Stimulated activated CD4-positive, alpha-beta T cell treated with anti-CD3 and anti-CD28 coated beads, TNF-alpha, amount 100 ng/mL, for 24 hours (primary cell): ENCODE measurements around the gene EDNRB.
"Not testable (repeated sequence)": the region's sequence is repeated elsewhere in the genome, so short reads cannot be mapped to it uniquely, and the experiment has no call there.

Experiments
- DNase-seq, 3 experiments: peaks; one replicate each; pipeline ENCODE4 v3.0.0-alpha.2; 2020; ENCODE audit warnings: low read depth in 3 of 3

EDNRB gene

DNA sequence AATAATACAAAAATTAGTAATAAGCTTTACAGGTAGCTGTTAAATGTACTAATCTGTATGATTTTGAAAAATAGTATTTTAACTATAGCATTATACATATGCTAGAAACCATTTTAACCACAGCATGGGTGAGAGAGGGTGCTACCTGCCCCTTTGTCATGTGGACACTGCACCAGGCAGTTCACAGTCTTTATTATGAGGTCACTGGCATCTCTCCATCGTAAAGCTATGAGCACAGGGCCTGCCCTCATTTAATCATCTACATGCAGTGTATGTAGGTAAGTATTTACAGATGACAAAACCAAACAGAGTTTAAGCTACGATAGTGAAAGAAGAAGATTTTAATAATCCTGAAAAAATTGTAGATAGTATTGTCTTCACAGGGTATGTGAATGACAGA lies 21.7 kb downstream of the EDNRB start:
- no peak for DNase-seq

DNA sequence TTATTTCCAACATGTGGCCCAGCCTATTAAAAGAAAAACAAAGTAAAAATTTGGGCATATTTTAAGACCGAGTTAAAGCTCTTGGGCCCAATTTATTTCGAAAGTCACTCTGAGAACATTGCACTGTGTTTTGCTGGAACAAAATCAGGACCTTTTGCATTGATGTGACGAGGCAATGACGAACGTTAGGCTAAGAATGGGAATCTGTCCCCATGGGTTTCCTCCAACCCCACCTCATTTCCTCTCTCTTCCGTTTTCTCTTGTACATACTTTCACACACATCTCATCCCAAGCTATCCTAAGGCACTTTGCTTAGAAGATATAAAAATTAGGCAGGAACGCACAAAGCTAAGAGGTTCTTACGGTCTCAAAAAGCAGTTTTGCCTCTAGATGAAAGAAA lies 22.1 kb downstream of the EDNRB start:
- no peak for DNase-seq

DNA sequence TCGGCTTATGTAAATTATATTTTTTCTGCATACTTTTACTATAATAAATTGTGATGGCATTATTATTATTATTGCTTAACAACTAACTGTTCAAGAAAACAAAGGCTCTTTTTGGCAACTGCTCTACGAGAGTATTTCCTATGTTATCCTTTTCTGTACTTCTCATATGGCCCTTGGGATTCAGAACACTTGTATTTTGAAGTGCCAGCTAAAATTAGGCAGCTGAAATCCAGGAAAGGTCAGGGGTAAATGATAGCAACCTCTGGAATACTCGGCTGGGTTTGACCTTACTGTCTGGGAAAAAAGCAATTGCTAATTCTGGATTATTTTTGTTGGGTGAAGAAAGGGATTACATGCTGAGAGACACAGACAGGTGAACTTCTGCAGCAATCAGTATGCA lies 23.9 kb downstream of the EDNRB start:
- no peak for DNase-seq

DNA sequence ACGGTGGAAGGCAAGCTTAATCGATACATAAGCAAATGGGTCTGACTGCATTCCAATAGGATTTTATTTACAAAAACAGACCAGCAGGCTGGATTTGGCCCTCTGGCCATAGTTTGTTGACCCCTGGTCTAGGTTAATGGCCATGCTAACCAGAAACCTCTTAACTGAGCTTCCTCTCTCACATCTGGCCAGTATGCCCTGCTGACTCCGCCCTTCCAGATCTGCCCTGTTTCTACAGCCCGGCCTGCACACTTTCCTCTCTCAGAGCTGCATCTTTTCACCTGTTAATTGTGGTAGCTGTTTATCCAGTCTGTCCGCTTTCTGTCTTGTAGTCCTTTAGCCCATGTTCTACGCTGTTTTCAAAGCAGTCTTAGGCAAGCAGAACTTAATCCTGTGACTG lies 25.6 kb downstream of the EDNRB start:
- DNase-seq: no peak

DNA sequence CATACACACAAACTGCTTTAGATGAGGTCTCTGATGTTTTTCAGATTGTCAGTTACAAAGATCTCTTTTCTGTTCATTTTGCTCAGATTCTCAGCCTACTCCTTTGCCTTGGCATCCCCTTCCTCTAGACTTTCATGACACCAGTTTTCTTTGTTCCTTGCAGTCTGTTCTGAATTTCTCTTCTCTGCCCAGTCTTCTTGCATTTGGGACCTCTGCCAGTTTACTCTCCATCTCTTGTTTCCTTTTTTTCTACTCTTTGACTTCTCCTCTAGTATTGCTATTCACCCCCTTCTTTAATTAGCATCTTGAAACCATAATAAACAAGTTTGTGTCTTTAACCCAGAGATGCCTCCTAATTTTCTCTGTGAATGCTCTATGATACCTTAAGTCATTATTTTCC lies 26.1 kb downstream of the EDNRB start:
- DNase-seq: no peak

DNA sequence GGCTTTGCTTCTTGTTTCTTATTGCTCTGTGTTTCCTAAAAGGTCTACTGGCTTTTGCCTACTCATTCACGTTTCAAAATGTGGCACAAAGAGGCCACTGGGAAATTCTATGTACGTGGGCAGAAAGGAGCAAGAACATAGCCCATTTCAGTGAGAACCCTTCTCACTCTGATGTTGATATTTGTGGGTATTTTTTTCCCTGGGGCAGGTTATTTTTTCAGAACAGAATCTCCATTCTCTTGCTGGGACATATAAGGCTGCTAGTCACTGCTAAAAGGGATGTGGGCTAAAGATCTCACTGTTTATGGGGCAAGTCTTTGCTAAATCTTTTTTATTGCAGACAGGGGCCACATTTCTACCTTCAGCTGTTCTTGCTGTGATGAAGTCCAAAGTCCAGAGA lies 27.1 kb downstream of the EDNRB start:
- DNase-seq: no peak

DNA sequence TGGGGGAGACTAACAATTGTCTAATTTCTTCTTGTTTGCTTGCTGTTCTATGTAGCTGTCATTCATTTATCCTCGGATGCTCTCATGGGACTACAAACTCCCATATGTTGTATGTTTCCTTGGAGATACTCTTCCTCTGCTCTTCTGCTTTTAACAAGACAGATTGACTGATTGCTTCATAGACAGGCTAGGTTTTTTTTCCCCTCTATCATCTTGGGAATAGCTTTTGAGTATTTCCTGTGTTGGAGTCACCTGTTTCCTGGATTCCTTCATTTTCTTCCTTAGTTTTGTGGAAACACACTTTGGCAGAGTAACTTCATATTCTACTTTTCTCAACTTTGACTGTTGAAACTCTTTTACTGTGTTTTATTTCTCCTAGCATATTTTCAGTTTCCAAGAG lies 27.6 kb downstream of the EDNRB start:
- DNase-seq: no peak

DNA sequence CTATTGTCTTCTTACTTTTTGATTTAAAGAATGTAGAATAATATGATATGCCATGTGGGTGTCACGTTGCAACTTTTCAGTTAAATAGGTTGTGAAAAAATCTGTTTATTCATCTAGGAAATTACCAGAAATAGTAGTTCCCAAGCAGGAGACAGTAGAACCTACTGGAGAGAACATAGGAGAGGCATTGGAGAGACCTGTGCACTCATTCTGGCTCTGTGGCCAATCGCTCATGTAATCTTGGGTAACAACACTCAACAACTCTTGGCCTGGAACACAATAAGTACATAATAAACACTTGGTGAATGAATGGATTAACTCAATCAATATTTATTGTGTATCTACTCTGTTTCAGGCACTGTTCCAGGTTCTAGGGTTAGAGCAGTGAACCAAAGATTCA lies 35.3 kb downstream of the EDNRB start:
- no peak for DNase-seq

DNA sequence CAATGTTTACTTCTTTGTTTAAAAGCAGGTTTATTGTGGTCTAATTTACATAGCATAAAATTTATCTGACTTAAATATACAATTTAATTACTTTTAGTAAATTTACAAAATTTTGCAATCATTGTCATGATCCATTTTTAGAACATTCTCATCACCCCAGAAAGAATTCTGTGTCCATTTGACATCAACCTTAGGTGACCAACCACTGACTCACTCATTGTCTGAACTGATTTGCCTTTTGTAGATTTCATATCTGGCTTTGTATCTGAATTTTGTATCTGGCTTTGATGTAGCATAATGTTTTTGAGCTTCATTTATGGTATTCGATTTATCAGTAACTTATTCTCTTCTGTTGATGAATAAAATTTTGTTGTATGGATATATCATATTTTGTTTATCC lies 40.4 kb downstream of the EDNRB start:
- no peak for DNase-seq

DNA sequence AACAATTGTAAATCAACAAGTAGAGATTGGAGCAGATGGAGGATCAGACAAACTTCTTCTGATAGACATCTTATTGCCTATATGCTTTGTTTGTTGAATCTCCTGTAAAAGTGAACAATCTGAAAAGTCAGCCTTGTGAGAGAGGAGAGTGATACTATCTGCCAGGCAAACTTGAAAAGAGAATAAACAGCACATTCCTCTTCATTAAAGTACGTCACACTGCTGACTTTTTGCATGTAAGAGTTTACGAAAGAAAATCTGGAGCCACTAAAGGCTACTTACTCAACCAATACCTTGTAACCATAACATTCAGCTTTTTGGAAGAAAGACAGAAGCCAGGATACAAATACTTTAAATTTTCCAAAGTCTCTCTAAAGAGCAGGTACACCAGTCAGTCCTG lies 42.5 kb downstream of the EDNRB start:
- DNase-seq: no peak

DNA sequence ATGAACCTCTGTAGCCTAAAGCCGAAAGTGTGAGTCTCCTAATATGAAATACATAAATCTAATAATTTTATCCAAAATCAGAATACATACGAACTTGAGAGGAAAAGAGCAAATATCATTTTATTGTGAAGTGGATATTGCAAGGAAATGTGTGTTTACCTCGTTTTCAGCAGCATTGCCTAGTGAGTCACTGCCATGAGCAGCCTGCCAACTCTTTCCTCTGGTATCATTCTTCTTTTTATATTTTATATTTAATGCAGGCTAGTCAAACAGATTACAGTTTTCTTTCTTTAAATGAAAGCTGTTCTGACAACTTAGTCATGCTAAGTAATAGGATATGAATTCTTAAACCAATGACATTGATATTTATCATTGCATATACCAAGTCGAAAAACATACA lies 44.2 kb downstream of the EDNRB start:
- no peak for DNase-seq

DNA sequence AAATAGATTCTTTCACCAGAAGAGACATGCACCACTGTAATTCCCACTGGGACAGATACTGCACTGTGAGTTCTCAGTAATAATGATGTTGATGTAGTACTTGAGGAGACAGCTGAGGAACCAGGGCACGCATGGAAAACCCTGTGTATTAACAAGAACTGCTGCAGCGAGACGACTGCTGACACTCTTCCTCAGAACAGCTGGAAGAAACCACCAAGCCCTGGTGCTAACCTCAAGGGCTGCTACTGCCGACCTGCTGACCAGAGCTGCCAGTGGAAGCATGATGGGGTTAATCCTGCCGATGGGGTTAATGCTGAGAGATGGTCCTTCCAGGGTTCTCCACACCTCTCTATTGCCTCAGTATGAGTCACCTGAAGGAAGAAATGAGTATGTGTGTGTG lies 45.6 kb downstream of the EDNRB start:
- no peak for DNase-seq

DNA sequence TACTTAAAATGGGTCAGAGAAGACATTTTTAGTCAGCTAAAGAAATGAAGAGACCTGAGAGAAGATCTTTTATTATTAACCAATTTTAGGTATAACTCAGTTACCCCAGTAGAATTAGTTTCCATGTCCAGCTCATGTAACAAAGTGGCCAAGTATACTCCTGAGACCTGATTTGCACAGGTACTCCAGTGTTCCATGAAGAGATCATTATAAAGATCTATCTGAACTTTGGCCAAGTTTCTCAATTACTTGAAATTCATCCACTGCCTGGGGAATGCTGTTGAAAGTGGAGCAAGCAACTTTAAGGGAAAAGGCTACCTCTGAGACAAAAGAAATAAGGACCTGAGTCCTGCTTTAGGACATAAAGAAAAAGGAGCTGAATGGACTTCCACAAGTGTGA lies 47.0 kb downstream of the EDNRB start:
- no peak for DNase-seq

DNA sequence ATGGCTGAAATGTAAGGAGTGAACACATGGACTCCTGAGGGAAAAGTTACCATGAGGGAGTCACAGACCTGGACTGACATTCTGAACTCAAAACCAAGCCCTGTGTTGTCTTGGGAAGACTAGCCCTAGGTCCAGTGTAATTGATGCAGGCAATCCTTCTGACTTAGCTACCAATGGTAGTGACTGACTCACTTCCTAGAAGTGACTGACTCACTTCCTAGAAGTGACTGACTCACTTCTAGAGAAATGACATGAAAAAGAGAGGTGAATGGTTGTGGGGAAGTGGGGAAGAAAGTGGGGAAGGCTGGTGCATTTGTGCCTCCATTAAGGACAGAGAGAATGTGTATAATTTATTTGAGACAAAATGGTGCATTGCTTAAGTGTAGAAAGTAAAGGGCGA lies 49.9 kb downstream of the EDNRB start:
- DNase-seq: no peak

DNA sequence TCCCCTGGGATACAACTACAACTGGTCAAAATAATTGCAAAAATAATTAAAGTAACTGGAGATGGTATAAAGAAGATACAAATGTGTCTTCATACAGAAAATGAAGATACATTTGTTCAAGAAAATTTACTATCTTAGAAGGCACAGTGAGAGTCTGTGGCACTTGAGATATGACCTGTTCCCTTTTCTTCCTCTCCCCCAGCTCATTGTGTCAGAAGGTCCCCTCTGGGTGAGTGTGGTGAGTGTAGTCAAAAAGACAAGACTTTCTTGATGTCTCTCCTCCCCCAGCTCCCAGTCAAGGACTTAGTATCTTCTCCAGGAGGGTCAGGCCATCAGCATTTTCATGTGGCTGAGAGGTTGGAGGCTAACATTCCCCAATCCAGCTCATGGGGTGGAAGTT lies 51.7 kb downstream of the EDNRB start:
- DNase-seq: no peak

DNA sequence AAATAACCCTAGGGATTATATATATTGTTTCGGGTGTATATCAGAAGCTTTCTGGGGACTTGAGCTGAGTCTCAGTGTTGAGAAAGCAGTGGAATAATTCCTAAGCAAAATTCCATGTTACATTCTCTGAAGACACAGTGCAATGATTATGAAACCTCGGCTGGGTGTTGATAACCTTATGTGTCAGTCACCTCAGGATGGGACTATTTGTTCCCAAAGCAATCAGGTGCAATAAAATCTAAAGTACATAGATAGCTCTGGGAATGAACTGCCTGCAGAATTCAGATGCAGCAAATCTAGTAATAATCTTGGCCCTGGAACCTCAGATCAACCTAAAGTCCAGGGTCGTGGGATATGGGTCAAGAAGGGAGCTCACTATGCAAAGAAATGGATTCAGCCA lies 53.0 kb downstream of the EDNRB start:
- no peak for DNase-seq

DNA sequence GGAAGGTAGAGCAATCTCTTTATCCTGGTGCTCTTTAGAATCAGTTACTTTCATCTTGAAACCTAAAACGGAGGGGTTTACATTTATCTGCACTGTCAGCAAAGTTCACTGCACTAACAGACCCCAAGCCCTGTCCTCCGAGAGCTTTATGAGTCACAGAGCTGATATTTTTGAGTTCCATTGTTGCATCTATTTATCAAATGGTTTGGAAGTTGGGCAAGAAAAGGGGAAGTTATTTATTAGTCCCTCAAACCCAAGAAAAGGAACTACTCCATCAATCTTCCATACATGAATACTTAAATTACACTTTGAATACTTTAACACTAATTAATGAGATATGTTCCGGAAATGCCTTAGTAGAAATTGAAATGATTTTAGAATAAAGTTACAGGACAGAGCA lies 55.5 kb downstream of the EDNRB start:
- no peak for DNase-seq

DNA sequence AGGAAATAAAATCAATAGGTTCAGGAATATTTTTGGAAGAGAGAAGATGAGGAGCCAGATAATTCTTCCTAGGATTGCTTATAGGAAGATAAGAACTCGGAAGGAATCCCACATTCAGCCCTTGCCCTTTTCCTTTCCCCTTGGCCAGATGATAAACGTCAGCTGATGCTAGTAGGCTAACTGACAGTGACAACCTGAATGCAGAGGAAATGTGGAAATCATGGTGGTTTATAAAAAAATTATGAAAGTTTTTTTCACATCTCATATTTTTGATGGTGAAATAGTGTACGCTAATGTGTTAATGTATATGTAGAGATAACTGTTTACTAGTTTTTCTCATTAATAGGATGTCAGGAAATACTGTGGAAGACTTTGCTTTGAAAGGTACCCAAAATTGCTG lies 56.9 kb downstream of the EDNRB start:
- no peak for DNase-seq

DNA sequence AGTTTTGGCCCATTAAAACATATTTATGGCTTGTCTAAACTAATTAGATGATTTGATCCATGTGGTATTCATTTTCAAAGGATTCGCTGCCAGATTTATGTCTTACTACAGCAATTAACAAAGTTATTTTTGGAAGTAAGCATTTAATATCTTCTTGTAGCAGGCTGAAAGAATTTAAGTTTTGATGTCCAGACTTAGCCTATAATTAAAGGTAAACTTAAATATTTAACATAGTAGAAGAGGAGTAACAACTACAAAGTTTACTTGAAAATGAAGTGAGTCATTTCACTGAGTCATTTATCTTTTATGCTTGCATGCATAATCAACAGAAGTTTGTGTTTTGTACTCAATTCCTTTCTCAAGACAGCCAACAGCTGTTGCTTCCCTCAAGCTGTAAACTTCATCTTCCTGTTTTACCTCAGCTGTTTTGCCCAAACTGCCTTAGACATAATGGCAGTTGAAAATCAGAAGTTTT lies 58.1 kb downstream of the EDNRB start:
- no peak for DNase-seq

DNA sequence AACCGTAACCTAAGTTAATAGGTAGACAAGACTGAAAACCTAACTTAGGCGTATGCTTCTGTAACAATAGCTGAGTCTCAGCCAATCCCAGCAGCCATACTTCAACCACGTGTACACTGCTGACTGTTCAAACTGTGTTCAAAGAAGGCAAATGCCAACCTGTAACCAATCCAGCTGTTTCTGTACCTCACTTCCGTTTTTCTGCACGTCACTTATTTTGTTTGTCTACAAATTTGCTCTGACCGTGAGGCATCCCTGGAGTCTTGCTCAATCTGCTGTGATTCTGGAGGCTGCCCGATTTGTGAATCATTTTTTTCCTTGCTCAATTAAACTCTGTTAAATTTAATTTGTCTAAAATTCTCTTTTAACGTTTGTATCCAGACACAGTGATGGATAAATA lies 59.2 kb downstream of the EDNRB start:
- DNase-seq: no peak

DNA sequence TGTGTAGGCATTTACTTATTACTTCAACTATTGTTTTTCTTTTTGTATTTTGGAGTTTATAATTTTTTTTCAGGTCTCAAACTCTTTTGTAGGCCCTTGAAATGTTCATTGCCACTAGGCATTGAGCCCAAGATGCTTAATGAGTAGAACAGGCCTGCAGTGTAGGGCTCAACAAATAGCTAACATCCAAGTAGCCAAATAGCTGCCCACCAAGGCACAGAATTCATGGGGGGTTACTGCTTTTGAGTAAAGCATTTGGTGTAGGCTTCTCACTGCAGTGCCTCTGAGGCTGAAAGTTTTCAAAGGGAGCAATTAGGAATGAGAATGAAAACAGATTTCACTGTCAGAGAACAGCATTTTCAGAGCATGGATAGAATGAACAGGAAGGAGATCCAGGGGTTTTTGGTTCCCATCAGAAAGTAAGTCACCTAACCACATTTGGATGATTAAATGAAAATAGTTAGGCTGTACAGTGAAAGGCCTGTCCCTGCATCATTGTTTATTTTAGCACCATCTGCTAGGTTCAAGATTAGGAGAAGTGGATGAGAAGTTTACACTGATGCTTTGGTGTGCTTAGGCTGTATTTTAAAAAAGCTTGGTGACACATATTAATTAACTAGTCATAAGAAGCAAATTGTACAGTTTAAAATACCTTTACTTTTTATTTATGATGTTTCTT lies 61.0 kb downstream of the EDNRB start:
- no peak for DNase-seq

DNA sequence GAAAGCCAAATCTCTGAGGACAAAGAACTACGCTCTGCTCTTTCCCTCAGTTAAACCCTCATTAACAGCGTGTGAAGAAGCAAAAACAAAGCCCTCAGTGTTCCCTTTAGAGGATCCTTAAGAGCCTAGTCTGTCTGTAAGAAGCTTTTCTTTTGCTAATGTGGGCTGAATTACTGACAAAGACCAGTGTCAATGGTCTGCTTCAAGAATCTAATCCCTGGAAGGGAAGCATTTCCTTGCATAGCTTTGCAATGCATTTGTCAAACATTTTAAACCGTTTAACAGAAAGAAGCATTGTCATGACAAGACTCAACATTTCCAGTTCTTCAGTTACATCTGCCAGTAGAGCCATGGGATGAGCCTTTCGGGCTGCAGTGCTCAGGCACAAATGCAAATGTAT lies 64.9 kb downstream of the EDNRB start:
- DNase-seq: no peak

DNA sequence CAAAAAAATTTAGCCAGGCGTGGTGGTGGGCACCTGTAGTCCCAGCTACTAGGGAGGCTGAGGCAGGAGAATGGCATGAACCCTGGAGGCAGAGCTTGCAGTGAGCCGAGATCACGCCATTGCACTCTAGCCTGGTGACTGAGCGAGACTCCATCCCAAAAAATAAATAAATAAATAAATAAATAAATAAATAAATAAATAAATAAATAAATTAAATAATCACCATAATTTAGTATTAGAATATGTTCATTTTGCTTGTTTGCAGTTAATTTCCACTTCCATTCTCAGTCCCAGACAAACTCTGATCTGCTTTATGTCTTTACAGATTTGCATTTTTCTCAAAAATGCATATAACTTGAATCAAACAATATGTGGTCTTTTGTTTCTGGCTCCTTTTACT lies 70.6 kb downstream of the EDNRB start:
- not testable (repeated sequence) for DNase-seq

DNA sequence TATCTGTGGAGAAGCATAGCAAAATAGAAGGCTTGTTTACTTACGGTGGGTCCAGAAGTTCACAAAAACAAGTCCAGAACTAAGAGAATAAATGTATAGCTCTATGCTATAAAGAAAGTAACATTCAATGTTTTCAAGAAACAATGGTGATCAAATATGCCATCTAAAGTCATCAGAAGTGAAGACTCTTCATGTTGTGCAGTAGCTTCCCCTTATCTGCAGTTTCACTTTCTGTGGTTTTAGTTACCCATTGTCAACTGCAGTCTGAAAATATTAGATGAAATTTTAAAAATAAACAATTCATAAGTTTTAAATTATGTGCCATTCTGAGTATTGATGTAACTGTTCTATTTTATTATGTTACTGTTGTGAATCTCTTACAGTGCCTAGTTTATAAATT lies 72.5 kb downstream of the EDNRB start:
- no peak for DNase-seq
